Fibroblast of skin of right quadriceps (primary cell): ENCODE measurements around the gene HOXA5.

ENCODE experiments used
- DNase-seq: peaks from one replicate; pipeline ENCODE4 v3.0.0-alpha.2; 2013

Gene HOXA5

DNA sequence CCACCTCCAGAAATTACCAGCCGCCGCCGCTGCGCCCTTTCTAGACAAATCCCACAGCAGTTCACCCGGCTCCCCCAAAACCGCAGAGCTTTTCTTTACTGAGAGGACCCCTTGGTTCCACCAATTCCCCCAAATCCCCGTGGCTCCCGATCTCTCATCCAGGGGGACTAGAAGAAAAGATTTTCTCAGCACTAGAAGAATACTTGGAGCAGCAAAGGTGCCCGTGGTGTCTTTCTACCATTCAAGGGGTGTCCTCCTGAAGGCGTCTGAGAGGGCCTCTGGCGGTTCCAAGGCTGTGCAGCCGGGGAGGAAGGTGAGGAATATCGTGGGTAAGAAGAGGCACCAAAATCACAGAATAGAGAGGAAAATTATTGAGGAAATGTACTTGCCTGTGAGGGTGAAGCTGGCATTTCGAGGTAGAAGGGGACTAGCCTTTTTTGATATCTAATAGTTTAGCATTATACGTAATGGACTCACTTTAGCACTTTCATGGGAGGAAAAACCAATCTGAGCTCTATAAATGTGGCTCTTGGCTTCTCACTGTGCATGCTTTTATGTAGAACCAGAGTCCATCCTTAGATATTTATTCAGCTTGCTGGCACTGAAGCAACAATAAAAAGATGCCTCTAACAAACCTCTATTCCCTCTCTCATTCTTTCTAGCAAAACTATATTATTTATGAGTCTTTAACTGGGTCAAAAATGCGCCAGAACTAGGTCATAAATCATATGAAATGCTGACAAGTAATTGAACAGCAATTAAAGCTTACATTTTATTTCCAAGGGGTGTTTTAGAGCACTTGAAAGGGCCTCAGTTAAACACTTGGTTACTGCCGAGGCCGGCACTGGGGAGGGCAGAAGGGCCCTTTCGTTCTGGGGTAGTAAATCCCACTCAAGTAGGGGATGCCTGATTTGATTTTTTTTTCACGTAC lies 27.2 kb downstream of the HOXA5 start:
- no peak for DNase-seq

DNA sequence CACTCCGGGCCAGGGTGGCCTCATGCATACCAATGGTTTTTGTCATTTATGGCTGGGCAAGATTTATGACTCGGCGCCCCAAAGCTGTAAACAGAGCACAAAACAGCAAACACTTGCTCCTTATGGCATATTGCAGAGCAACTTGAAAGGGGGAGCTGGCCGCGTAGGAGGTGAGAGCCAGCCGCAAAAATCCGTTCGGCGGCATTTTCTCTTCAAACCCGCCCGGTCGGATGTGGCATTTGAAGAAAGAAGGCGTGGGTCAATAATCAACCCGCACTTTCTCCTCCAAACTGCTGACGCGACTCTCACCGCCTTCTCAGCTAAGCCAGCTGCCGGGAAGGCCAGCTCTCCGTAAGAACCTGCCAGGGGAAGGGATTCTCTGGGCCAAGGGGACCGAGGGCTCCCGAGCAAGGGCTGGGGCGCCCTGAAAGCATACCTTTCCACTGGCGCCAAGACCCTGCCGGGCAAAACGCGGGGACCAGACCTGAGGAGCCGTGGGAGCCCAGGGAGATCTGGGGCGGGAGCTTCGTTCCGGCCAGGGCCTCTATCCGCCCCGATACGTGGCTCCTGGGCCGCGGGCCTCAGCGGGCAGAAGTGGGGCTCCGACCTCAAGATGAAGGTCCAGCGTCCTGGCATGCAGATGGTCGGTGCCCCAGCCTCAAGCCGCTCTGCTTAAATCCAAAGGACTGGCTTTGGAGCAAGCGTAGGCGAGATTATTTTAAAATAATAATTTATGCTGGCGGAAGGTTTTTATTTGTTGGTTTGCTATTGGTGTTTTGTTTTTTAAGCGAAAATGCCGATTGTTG lies 28.1 kb downstream of the HOXA5 start:
- no peak for DNase-seq

DNA sequence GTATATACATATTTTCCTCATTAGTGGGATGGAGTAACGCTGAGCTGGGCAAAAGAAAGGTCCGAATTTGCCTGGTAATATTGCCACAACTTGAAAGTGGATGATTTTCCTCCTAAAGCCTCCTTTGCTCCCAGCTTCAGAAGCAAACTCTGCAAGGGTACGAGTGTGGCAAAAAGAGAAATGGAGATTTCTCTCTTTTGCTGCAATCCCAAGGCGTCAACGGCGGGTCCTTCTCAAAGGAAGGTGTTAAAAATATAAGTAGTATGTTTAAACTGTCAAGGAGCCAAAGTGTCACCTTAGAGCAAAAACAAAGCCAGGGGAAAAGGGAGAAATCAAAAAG lies 28.6 kb downstream of the HOXA5 start:
- no peak for DNase-seq

DNA sequence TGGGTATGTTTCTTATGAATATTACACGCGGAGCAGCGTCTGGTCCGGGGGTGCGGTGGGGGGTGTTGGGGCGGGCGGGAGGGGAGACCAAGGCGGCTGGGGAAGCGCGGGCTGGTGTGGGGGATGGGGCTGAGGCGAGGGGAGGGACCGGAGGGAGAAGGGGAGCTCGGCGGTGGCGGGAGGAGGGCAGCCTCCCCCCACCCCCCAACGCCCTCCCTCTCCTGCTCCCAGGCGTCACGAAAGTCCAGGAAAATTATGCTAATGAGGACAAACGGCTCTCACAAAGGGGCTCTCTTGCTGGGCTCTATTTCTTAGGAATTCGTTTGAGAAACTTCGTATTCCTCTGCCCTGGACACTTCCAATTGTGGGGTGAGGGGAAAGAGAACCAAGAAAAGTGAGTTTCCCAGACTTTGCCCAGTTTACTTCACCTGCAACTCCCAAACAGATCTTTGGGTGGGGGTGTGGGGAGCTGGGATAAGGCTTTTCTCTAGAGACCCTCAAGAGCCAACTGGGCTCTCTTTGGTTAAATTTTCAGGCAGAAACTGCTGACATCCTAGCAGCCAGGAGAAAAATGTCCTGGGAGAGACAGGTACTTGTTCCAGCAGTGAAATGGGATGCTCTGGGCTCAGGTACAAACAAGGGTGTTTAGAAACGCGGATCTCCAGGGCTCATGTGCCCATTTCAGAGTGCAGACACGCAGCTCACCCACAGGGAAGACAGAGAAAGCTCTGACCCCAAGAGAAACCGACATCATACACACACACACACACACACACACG lies 29.3 kb downstream of the HOXA5 start:
- no peak for DNase-seq

DNA sequence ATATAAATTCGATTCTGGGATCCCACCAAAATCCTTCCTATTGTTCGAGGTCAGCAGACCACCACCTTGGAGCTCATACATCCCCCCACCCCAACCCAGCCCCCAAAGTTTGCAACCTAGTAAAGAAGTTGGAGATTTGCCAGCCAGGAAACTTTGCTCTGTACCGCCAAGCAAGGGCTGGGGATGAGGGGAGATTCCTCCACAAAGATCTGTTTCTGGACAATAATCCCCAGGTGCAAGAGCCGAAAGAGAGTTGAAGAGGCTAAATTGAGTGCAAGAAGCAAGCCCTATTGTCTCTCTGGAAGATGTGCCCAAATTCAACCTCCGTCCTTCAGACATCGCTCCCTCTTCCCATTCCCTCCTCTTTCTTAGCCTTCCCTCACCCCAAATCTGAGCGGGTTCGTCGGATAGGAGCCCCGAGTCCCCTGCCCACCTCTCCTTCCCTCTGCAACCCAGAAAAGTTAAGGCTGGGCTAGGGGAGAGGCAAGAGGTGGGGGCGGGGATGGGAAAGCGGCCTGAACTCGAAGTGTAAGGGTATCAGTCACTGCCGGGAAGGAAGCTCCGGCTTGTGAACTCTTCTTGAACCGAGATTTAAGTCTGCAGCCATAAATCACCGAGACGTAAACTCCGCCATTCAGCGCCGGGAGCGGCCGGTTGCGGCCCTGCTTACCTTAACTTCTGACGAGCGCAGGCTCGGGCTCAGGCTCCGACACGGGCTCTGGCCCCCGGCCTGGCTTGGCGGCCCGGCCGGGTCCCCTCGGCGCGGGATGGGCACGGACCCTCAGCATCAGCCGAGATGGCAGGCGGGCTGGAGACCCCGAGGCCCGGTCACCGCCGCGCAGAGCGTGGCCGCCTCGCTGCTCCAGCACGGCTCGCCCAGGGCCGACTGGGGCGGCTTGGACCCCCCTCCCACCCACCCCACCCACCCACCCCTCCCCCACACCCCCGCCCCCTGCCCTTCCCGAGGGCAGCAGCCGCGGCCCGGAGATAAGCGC lies 30.2 kb downstream of the HOXA5 start:
- peak; percentile 81 for DNase-seq

DNA sequence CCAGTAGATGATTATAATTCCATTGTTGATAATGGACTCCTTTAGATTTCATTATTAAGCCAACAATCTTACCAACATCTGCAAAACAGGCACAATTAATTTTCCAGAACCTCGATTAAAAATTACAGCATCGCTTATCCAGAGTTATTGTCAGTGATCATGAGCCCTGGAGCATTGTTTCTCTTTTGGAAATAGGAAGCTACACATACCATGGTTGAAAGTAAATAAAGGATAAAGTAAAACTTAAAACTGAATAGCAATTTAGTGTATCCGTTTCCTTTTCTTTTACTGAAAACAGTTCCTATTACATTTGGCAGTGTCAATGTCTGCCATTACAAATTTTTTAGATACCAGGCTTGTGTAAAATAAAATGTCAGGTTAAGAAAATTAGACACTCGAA lies 31.1 kb downstream of the HOXA5 start:
- no peak for DNase-seq

DNA sequence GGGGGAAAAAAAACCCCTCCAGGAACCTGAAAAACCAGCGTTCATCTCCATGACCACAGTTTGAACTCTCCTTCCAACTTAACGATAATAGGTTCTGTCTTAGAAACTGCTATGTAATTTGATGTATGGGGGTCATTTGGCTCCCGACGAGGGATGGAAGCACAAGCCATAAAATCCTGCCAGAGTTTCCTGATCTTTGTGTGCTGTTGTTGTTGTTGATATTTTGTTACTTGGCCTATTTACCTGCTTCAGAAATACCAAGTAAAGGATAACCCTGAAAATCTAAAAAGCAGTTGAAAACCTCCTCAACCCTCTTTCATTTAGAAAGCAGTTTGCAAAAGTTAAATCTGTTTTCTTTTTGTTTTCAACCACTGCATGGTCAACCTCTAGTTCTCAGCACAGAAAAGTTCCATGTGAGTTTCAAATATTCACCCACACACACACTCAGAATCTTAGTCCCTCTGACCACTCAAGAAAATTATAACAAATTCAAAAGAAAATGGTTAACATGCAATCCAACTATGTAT lies 31.7 kb downstream of the HOXA5 start:
- no peak for DNase-seq

DNA sequence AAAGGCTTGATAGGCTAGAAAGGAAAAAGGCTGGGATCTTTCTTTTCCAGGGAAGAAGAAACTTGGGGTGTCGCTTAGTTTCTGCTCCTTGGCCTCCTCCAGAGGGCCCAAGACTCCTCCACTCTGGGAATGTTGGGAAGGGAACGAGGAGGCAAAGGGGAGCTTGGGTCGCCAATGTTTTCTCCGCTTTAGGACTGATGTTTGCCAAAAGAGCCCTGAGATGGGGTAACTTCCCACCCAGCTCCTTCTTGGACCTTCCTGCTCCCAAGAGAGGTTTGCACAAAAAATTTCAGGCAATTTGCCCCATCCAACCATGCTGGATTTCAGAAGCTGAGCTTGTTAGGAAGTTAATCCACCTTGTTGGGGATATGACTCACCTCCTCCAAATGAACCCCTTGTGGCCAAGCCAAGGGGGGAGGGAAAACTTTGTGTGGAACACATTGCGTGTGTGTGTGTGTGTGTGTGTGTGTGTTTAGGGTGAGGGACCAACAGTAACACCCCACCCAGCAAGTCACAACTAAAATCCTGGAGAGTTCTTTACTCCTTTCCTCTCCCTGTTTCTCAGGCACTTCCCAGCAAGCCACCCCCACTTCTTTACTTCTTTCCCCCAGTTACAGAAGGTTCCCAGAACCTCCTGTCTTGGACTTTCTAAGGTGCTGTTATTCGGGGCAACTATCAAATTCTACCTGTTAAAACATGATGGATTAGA lies 32.3 kb downstream of the HOXA5 start:
- DNase-seq, result peak; percentile 76

DNA sequence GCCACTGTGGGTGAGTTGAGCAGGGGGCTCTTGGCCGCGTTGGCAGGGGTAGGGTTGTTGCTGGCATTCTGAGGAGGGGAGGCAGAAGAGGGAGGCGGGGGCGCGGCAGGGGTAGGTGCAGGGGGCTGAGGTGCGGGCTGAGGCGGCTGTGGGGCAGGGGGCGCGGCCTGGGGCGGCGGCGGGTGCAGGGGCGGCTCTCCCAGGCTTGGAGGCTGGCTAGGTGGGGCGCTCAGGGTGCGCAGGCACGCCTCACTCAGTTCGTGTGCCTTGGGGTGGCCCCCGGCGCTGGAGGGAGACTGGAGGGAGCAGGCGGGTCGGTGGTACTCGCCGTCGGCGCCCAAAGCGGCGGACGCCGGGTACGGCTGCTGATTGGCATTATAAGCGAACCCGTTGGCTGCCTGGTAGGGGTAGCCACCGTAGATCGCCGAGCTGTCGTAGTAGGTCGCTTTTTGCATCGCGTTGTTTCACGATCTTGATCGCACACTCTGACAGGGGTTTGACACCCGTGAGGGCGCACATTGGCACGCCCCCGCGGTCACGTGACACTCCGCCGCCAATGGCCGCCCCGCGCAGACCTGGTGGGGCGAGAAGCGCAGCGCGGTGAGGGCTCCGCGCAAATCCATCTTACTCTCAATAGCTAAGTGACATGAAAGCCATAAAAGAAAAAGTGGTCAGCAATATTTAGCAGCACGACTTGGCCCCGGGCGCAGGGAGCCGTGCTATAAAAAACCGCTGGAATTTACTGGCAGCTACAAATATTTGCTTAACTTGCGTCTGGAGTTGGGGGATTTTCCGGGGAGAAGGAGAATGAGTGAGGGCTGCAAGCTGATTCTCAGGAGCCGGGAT lies 33.1 kb downstream of the HOXA5 start:
- peak; percentile 67 for DNase-seq

DNA sequence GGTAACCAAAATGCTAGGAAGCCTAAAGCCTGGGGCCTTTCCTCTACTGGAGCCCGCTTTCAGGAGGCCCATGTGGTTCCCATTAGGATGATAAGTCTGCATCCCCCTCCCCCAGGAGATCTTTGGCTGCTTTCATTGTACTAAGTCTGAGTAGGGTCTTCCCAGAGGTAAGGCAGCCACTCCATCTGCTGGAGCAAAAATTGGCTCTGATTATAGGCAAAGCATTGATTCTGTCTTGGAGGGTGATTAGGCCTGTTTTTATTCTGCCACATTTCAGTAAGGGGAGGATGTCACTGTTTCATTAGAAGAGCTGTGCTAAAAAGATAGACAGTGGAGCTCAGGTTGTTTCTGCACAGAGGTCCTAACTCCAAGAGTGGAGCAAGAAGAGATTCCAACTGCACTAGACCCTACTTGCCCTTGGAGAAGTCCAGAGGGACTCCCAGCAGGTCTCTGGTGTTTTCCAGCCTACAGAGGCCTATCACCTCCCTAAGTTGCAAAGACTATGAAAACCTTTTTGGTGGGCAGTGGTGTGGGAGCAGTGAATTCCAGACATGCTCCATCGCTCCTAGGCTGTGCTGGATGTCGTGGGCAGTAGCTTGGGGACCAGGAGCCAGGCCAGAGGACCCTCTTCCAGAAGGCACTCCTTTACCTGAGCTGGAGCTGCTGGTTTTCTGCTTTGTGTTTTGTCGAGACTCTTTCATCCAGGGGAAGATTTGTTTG lies 33.9 kb downstream of the HOXA5 start:
- peak; percentile 20 for DNase-seq

DNA sequence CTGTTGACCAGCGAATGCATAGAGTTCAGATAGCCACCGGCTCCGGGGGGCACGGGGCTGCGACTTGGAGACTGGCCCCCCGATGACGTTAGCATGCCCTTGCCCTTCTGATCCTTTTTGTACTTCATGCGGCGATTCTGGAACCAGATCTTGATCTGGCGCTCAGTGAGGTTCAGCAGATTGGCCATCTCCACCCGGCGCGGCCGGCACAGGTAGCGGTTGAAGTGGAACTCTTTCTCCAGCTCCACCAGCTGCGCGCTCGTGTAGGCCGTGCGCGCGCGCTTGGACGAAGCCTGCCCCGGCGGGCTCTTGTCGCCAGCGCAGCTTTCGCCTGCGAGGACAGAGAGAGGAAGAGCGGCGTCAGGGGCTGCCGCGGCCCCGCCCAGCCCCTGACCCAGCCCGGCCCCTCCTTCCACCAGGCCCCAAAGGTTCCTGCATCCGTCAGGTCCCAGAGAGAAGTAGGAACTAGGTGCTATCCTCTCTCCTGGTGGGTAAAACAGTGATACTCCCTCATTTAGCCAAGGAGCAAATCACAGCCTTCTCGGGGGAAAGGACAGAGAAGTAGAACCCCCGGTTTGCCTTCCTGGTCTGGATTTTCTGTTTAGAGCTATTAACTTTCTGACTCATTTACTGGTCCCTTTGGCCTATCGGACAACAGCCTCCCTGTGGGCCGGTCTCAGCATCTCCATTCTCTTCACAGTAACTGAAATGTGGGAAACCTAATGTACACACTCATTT lies 34.9 kb downstream of the HOXA5 start:
- DNase-seq, result no peak

DNA sequence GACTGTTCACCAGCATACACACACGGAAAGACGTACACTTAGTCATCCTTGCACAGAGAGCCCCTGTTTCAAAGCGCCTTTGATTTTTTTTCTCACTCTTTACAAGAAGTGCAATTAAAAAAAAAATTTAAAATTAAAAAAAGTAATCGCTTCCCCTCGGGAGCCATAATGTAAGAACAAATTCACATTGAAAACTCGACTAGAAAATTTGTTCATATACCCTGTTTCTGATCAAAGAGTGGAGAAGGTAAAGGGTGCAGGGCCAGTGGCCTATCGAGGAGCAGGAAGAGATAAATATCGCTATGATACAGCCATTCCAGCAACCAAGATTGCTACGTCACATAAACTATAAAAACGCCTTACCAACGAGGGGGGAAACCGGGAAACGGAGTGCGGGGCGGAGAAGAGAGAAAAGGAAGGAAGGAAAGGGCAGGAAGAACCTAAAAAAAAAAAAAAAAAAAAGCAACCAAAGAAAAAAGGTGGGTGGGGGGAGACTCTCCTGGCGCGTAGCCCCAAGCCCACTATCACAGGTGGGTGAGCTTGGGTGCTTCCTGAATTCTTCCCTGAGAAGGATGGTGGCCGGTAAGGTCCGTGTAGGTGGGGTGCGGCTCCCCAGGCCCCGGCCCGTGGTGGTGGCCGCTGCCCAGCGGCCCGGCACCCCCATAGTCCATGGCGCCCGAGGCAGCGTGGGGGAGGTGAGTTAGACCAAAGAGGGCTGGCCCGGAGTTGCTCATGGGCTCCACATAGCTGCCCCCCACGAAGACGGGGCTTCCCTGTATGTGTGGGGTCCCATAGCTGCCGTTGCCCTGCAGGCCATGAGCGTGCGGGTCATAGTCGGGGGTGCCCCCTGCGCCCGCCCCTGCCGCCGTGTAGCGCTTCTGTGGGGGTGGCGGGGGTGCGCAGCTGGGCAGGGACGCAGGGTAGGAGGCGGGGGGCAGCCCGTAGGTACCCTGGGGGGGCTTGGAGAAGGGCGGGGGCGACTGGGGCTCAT lies 35.8 kb downstream of the HOXA5 start:
- no peak for DNase-seq

DNA sequence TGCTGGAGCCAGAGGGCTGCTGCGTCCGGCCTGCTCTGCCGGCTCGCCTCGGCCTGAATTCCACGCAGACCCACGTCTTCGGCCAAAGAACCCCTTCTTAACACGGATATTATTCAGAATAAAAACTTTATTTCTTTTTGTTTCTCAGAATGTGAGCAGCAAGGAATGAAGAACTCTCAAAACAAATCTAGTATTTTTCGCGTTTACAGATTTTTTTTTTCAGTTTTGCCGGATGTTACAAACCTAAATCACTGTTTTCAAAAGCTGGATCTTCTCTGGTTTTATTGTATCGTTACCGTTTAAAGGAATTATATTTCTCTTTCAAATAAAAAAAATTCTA lies 36.6 kb downstream of the HOXA5 start:
- no peak for DNase-seq

DNA sequence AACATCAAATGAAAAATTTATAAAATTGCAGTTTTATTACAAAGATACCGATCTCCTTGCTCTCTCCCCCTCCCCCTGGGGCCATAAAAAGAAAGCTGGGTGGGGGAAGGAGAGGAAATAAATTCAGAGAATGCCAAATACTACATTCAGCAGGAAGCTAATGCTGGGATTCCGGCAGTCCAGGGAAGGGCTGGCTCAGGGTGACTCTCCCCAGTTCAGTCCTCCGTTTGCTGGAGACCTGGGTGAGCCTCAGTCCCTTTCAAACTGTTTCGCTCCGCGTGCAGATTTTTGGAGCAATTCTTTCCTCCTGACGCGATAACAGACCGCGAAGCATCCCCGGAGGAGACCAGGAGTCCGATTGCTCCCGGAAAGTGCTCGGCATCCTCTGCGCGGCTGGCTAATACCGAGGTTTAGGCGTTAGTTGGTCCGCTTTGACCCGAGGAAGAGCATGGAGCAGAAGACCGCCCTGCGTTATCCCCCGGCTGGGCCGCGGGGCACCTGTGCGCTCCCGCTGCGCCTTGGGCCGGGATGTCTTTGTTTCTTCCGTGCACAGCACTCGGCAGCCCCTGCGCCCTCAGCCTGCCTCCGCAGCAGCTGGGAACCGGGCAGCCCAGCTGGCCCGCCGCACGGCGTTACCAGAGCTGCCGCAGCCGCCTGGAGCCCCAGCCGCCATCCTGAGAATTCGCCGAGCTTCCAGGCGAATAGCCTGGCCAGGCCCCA lies 37.1 kb downstream of the HOXA5 start:
- DNase-seq, result no peak

DNA sequence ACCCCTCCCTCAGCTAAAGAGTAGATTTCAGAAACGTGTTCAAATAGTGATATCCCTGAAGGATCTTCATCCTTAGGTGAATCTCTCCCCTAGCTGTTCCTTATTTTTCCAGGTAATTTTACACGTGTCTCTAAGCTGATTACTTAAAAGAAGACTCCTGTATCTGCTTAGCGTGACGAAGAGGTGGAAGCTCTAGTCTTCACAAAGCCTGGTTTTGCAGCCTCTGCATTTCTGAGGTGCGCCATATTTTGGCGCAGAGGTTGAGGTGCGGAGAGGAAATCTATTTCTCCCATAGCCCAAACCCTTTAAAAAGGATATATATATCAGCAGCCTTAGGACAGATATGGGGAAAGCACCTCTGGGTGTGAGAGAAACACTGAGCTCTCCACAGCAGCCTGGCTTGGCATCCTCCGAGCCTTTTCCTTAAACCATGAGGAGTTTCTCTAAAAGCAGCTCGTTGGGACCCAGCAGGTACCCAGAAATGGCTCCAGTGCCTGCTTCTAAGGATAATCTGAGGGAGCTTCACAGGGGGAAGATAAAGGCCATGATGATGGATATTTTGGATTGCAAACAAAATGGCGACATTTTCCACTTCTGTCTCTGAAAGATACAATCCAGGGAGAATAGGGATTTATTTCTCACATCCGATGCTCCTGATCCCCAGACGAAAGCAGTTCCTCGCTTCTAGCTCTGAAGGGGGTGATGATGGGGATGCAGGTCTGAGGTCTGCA lies 38.0 kb downstream of the HOXA5 start:
- DNase-seq, result no peak
